ENCODE results near the gene SETBP1. TPM values are rescaled to one million over a fixed set of nuclear protein-coding genes. Genes with fewer than 3 reads are reported as not detected.

The SETBP1 gene
- 10 to 100 TPM; 33.1 to 34.7 TPM for total RNA-seq
- polyA plus RNA-seq (ENCODE audit: insufficient read depth, low read depth, low replicate concordance), result 6.2 TPM
- long read RNA-seq, donor 1, partial matches to known transcripts, result 7 of 7 reads
- long read RNA-seq, donor 1, other reads (novel, unspliced or antisense), result 0 of 7 reads
- long read RNA-seq, donor 2, result 0 reads

GRCh38 chr18:44680273-44681075 is at the start of gene SETBP1:
TSS of gene SETBP1 (plus strand) at chr18:44680888. CDS start at chr18:44701347, 20,459 bp downstream.
- no peaks in the 10 kb centered on the region for H3K27me3 ChIP-seq
- no peaks in the 10 kb centered on the region for H3K36me3 ChIP-seq (ENCODE audit: low read depth, missing control alignments)
- DNase-seq, result peak; percentile 77
- TF ChIP-seq, protein P1, sequence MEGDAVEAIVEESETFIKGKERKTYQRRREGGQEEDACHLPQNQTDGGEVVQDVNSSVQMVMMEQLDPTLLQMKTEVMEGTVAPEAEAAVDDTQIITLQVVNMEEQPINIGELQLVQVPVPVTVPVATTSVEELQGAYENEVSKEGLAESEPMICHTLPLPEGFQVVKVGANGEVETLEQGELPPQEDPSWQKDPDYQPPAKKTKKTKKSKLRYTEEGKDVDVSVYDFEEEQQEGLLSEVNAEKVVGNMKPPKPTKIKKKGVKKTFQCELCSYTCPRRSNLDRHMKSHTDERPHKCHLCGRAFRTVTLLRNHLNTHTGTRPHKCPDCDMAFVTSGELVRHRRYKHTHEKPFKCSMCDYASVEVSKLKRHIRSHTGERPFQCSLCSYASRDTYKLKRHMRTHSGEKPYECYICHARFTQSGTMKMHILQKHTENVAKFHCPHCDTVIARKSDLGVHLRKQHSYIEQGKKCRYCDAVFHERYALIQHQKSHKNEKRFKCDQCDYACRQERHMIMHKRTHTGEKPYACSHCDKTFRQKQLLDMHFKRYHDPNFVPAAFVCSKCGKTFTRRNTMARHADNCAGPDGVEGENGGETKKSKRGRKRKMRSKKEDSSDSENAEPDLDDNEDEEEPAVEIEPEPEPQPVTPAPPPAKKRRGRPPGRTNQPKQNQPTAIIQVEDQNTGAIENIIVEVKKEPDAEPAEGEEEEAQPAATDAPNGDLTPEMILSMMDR (IDR thresholded peaks at IDR 0.05), result no peak
- no peak for TF ChIP-seq POLR2A (IDR thresholded peaks at IDR 0.05)
- H3K4me3 ChIP-seq, result peak within 1 kb of the TSS; percentile 72 to 89
- H3K9me3 ChIP-seq, result no peaks in the 10 kb centered on the region
- peaks cover 15% of the 10 kb centered on the region for H3K4me1 ChIP-seq
- intact Hi-C loops (cut with DNase I; ENCODE audit: low total_unique reads), result no loop called here
- H3K27ac ChIP-seq, result peak within 1 kb of the TSS; percentile 40 to 96
- WGBS, 2 donors, result 0% methylated on average over 36 to 40 of the region's 64 CpGs

- Histone ChIP-seq H3K36me3 (ENCODE audit: low read depth, missing control alignments) (no peaks in the 10 kb centered on the region), H3K9me3 (no peaks in the 10 kb centered on the region), H3K27me3 (no peaks in the 10 kb centered on the region), H3K4me3 (no peak overlapping the region), H3K4me1 (no peaks in the 10 kb centered on the region), H3K27ac (no peak overlapping the region)
- TF ChIP-seq POLR2A (IDR thresholded peaks at IDR 0.05), result no peak
- TF ChIP-seq, protein P1 (IDR thresholded peaks at IDR 0.05), result no peak
- intact Hi-C loops (cut with DNase I; ENCODE audit: low total_unique reads), result no loop called here
- no peak for DNase-seq
- 94% methylated on average over 3 of the region's 3 CpGs for WGBS, 2 donors
Measured at GRCh38 chr18:44632469-44633145, 48.1 kb upstream of the SETBP1 start.

DNA sequence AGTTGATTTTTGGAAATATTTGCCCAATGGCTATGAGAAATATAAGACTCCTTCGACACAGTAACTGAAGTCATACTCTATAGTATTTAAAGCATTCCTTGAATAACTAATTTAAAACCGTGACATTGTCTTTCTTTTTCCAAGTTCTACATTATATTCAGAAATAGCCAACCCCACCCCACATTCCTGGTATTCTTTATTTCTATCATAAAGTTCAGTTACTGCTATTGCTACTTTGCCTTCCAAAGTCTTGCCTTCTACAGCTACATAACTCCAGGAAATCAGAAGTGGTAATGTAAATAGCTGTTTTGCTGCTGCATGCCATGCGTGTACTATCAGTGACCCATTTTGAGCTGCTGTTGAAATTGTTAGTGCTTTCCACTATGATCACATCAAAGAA is 45.1 kb upstream of the SETBP1 start:
- TF ChIP-seq POLR2A (IDR thresholded peaks at IDR 0.05), result no peak
- TF ChIP-seq, protein P1 (IDR thresholded peaks at IDR 0.05), result no peak

GRCh38 chr18:44636241-44636640 is 44.4 kb upstream of the SETBP1 start:
- intact Hi-C loops (cut with DNase I; ENCODE audit: low total_unique reads), result no loop called here
- Histone ChIP-seq H3K4me3 (no peak overlapping the region), H3K27ac (no peak overlapping the region), H3K27me3 (no peaks in the 10 kb centered on the region), H3K36me3 (ENCODE audit: low read depth, missing control alignments) (no peaks in the 10 kb centered on the region), H3K9me3 (no peaks in the 10 kb centered on the region), H3K4me1 (no peaks in the 10 kb centered on the region)
- TF ChIP-seq, protein P1 (IDR thresholded peaks at IDR 0.05), result no peak
- no peak for TF ChIP-seq POLR2A (IDR thresholded peaks at IDR 0.05)
- no peak for DNase-seq

More for the DNA sequence above, 45.1 kb upstream of the SETBP1 start:
- DNase-seq, result no peak
- no peaks in the 10 kb centered on the region for H3K36me3 ChIP-seq (ENCODE audit: low read depth, missing control alignments)
- H3K27ac ChIP-seq, result no peak overlapping the region
- no peaks in the 10 kb centered on the region for H3K9me3 ChIP-seq
- H3K4me3 ChIP-seq, result no peak overlapping the region
- intact Hi-C loops (cut with DNase I; ENCODE audit: low total_unique reads), result no loop called here
- H3K4me1 ChIP-seq, result no peaks in the 10 kb centered on the region
- 94 to 97% methylated on average over 3 of the region's 3 CpGs for WGBS, 2 donors
- H3K27me3 ChIP-seq, result no peaks in the 10 kb centered on the region
